ENCODE measurements around the gene TRIM62.

The TRIM62 gene

GRCh38 chr1:33097137-33097611 is 84.7 kb downstream of the TRIM62 start:
- DNase-seq: no peak

DNA sequence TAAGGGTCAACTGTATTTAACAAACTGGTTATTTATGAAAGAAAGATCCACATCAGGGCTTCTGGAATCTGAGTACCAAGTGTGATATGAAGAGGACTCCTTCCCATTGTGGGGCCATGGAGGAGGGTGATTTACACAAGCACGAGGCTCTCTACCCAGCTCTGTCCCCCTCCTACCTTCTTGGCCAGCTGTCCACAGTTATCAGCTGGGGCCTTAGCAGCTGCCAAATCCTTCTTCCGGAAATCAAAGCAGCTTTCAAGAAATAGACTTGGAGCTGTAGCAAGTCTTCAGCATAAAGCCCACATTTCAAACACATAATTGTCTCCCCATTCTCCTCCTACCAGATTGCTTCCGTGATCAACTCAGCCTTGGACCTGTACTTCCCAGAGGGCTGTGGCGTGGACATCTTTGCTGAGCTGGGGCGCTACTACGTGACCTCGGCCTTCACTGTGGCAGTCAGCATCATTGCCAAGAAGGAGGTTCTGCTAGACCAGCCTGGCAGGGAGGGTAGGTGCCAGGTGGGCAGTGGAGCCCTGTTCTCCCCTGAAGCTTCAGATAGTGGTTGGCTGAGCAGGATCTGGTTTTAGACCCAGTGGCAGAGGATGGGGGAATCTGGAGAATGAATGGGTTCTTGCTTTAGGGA is 85.4 kb downstream of the TRIM62 start:
- no peak for DNase-seq

Data from NCI-H1436 (cell line).